K562 (cell line): ENCODE data around the gene DCUN1D4. TPM values are rescaled to one million over a fixed set of nuclear protein-coding genes. Genes with fewer than 3 reads are reported as not detected.

Experiments
- ATF4 ChIP-seq: fragments of 450-650 bp; formaldehyde crosslinking; IDR thresholded peaks from 2 replicates; pipeline ENCODE4 v1.4.0; 2022; ENCODE audit warnings: mild to moderate bottlenecking, moderate library complexity
- CAMTA2 ChIP-seq: fragments of 250-450 bp; sonication (Bioruptor Pico); conservative IDR thresholded peaks from 2 replicates; pipeline ENCODE4 v1.5.1; 2022
- CEBPB ChIP-seq: fragments of 450-650 bp; IDR thresholded peaks from 2 replicates; pipeline ENCODE4 v1.6.1; 2016; ENCODE audit warnings: missing genetic modification characterization, missing compliant biosample characterization
- HDAC6 ChIP-seq: IDR thresholded peaks from 2 replicates; pipeline ENCODE4 v1.6.1; 2012; ENCODE audit warnings: low read depth, mild to moderate bottlenecking, control low read depth, inconsistent platforms, low read length, moderate library complexity
- HNRNPLL ChIP-seq: fragments of 200-400 bp; formaldehyde crosslinking; IDR thresholded peaks from 2 replicates; pipeline ENCODE4 v1.6.1; 2017; ENCODE audit warnings: low read length, low read depth, mild to moderate bottlenecking; ENCODE audit not compliant: poor library complexity, severe bottlenecking
- MNT ChIP-seq, 2 experiments: fragments of 450-650 bp; conservative IDR thresholded peaks; 2 replicates each; pipeline ENCODE4 v1.6.1; 2017; ENCODE audit warnings: mild to moderate bottlenecking in 2 of 2, moderate library complexity in 2 of 2
- MYC ChIP-seq, 2 experiments: fragments of 250-450 bp in 1 of 2; sonication (Bioruptor Pico) in 1 of 2; IDR thresholded peaks; 2 replicates each; pipeline versions ENCODE4 v1.5.1 to v1.6.1; 2012 to 2021; ENCODE audit warnings: low read depth in 2 of 2, borderline replicate concordance in 1 of 2, improper control_type of control experiment in 1 of 2, low read length in 1 of 2, mild to moderate bottlenecking in 1 of 2, moderate library complexity in 1 of 2
- PHB2 ChIP-seq: fragments of 450-650 bp; IDR thresholded peaks from 2 replicates; pipeline ENCODE4 v1.6.1; 2017; ENCODE audit warnings: low read depth
- RBBP5 ChIP-seq: fragments of 200-600 bp; sonication (generic); IDR thresholded peaks from 2 replicates; pipeline ENCODE4 v1.6.1; 2012; ENCODE audit warnings: borderline replicate concordance, mild to moderate bottlenecking, low read length, control low read depth, inconsistent platforms; ENCODE audit not compliant: insufficient read depth, poor library complexity, severe bottlenecking
- RBM14 ChIP-seq: fragments of 200-400 bp; formaldehyde crosslinking; IDR thresholded peaks from 2 replicates; pipeline ENCODE4 v1.6.1; 2018; ENCODE audit warnings: low read depth, mild to moderate bottlenecking, low read length, moderate library complexity, borderline replicate concordance; ENCODE audit not compliant: insufficient read depth
- REST ChIP-seq, 2 experiments: fragments of 450-650 bp; formaldehyde crosslinking in 1 of 2; IDR thresholded peaks; 2 replicates each; pipeline versions ENCODE4 v1.4.0 to v1.6.1; 2014 to 2020; ENCODE audit warnings: mild to moderate bottlenecking in 2 of 2, borderline replicate concordance in 1 of 2, low read depth in 1 of 2
- TBL1XR1 ChIP-seq, 2 experiments: IDR thresholded peaks; 2 replicates each; pipeline ENCODE4 v1.6.1; 2012; ENCODE audit warnings: improper control_type of control experiment in 2 of 2, low read length in 2 of 2, mild to moderate bottlenecking in 1 of 2
- ZNF707 ChIP-seq: fragments of 250-450 bp; sonication (Bioruptor Pico); conservative IDR thresholded peaks from 2 replicates; pipeline ENCODE4 v1.8.0; 2022; ENCODE audit warnings: inconsistent platforms, mild to moderate bottlenecking, moderate library complexity
- ZNF75A ChIP-seq: fragments of 450-650 bp; formaldehyde crosslinking; IDR thresholded peaks from 2 replicates; pipeline ENCODE4 v1.4.0; 2020; ENCODE audit warnings: mild to moderate bottlenecking
- ZNF766 ChIP-seq: fragments of 200-800 bp; sonication (Bioruptor generic); conservative IDR thresholded peaks from 2 replicates; pipeline ENCODE4 v1.6.1; 2016; ENCODE audit warnings: missing genetic modification characterization, missing compliant biosample characterization
- ZNF780A ChIP-seq: fragments of 250-450 bp; sonication (Bioruptor Pico); IDR thresholded peaks from 2 replicates; pipeline ENCODE4 v1.5.0; 2021; ENCODE audit warnings: mild to moderate bottlenecking
- polyA plus RNA-seq, 8 experiments: library from polyadenylated mRNA; depleted of rRNA in 4 of 8; stranded (reverse) in 5 of 8; unstranded in 3 of 8; fragments of >200 nt; fragmentation: Nextera tagmentation in 2 of 8; fragmentation: Illumina TruSeq in 1 of 8; extraction: Ambion mirVana in 2 of 8; extraction: Trizol in 1 of 8; gene quantifications; 2 replicates each; pipeline versions ENCODE4 v1.2.1 to v1.2.3, GENCODE V29; 2011 to 2014; ENCODE audit warnings: inconsistent platforms in 1 of 8, missing spikeins in 1 of 8
- total RNA-seq, 7 experiments: library from RNA; depleted of rRNA in 6 of 7; stranded (reverse); fragments of >200 nt in 6 of 7; fragmentation: Illumina TruSeq in 2 of 7; extraction: Trizol in 2 of 7; gene quantifications; 2 replicates each; pipeline versions ENCODE4 v1.2.1 to v1.2.3, GENCODE V29; 2011 to 2021; ENCODE audit warnings: low replicate concordance in 1 of 7

The DCUN1D4 gene
- total and polyA plus RNA-seq, 9 of the 15 experiments (the other 6 are each of a cell fraction or from before 2014, with no cell fraction given) = 15.1 to 73.5 (median 23.0) TPM

DNA sequence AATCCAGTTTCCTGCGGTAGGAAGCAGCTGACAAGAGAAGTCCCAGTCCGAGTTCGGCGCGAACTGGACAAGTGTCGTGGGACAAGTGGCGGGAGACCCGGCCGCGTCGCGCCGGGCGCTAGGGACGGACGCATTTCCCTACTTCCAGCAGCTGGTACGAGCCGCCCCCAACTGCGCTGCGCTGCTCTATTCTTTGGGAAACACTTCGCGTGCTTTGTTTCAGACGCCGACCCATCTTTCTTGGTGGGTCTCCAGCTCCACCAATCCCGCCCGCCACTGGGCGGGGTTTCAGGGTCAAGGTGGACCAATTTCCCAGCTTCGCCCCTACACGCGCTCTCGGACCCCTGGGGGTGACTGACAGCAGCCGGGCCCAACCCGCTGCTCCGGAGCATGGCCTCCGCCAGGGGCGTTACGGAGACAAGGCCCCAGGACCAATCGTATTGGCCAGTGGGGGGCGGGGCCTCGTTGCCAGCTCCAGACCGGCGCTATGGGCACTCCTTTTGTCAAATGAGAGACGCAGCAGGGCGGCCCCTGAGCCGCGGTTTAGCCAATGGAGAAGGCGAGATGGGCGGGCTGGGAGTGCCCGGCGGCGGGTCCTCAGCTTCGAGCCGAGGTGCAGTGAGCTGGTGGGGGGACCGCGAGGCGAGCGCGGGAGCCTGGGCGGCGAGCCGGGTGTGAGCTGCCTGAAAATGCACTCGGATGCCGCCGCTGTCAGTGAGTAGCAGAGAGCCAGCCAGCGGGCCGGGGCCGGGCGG is at the start of gene DCUN1D4 (continued):
- TF ChIP-seq REST (IDR thresholded peaks at IDR 0.05; ENCODE audit: borderline replicate concordance) = 0 out of 2 replicates have a peak, but pooled peaks have one; percentile 17
- TF ChIP-seq REST (CRISPR knock-in tag; IDR thresholded peaks at IDR 0.05; ENCODE audit: low read depth) = no peak
- no peak for TF ChIP-seq CEBPB (tag)
- TF ChIP-seq CAMTA2 (CRISPR knock-in tag) = no peak
- TF ChIP-seq HDAC6 = no peak
- TF ChIP-seq PHB2 = no peak
- TF ChIP-seq ATF4 (CRISPR knock-in tag) = no peak
- TF ChIP-seq HNRNPLL = peak; percentile 54
- TF ChIP-seq RBM14 = no peak
- TF ChIP-seq MYC (IDR thresholded peaks at IDR 0.05; ENCODE audit: low read depth, low read length) = peak; percentile 28
- no peak for TF ChIP-seq MYC (CRISPR knock-in tag; IDR thresholded peaks at IDR 0.05; ENCODE audit: borderline replicate concordance, low read depth)
- TF ChIP-seq ZNF75A (CRISPR knock-in tag) = no peak
- peak; percentile 92 to 93 for TF ChIP-seq MNT (conservative IDR thresholded peaks at IDR 0.05)
- TF ChIP-seq ZNF766 (CRISPR knock-in tag) = no peak
- TF ChIP-seq RBBP5 = peak; percentile 57
- TF ChIP-seq TBL1XR1 (IDR thresholded peaks at IDR 0.05; ENCODE audit: low read length in 2 of 2) = no peak
- no peak for TF ChIP-seq ZNF707 (CRISPR knock-in tag)
- TF ChIP-seq ZNF780A (CRISPR knock-in tag) = no peak
